22Rv1 (cell line): ENCODE data around the gene KRTAP10-4.

Experiments
- H3K27ac ChIP-seq: fragments of 450-650 bp; 2 replicates; pipeline ENCODE4 v1.5.1; 2017
- ZFX ChIP-seq: fragments of 450-650 bp; IDR thresholded peaks from 2 replicates; pipeline ENCODE4 v1.6.1; 2017; ENCODE audit warnings: antibody characterized with exemption, borderline replicate concordance
- TF ChIP-seq, protein P1 (sequence below): fragments of 450-650 bp; IDR thresholded peaks from 2 replicates; pipeline ENCODE4 v1.5.1; 2017; ENCODE audit warnings: mild to moderate bottlenecking

KRTAP10-4 gene

DNA sequence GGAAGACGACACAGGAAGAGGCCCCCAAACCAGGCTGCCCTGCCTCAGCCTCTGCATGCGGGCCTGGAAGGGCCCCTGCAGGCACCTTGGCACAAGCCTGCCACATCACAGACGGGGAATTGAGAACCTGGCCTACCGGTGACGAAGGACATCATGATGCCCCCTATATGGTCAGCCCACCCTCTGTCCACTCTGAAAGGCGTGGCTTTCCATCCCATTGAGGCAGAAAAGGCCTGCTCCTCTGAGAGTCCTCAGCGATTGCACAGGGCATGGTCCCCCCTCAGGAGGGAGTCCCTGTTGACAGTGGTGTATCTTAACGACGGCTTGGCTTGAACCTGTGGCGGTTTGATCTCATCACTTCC is 44.9 kb upstream of the KRTAP10-4 start:
- TF ChIP-seq ZFX: no peak
- TF ChIP-seq, protein P1, sequence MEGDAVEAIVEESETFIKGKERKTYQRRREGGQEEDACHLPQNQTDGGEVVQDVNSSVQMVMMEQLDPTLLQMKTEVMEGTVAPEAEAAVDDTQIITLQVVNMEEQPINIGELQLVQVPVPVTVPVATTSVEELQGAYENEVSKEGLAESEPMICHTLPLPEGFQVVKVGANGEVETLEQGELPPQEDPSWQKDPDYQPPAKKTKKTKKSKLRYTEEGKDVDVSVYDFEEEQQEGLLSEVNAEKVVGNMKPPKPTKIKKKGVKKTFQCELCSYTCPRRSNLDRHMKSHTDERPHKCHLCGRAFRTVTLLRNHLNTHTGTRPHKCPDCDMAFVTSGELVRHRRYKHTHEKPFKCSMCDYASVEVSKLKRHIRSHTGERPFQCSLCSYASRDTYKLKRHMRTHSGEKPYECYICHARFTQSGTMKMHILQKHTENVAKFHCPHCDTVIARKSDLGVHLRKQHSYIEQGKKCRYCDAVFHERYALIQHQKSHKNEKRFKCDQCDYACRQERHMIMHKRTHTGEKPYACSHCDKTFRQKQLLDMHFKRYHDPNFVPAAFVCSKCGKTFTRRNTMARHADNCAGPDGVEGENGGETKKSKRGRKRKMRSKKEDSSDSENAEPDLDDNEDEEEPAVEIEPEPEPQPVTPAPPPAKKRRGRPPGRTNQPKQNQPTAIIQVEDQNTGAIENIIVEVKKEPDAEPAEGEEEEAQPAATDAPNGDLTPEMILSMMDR: no peak
- no peak overlapping the region for H3K27ac ChIP-seq

DNA sequence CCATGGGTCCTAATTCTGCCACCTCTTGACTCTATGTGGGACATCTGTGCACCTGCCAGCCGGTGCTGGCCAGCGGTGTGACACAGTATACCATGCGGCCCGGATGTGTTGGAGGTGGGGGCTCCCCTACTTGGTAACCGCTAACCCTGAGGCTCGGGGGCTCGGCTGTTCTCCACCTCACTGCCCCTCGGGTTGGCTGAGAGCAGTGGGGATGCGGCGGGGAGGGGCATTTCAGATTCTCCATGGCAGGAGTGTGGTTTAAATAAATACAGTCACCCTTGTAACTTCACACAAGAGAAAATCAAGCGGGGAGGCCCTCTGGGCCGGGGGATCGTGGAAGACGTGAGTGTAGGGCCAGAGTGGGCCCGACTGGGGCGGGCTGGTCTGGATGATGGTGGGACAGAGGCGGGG is 44.5 kb upstream of the KRTAP10-4 start:
- no peak for TF ChIP-seq ZFX
- TF ChIP-seq, protein P1: no peak
- no peak overlapping the region for H3K27ac ChIP-seq

DNA sequence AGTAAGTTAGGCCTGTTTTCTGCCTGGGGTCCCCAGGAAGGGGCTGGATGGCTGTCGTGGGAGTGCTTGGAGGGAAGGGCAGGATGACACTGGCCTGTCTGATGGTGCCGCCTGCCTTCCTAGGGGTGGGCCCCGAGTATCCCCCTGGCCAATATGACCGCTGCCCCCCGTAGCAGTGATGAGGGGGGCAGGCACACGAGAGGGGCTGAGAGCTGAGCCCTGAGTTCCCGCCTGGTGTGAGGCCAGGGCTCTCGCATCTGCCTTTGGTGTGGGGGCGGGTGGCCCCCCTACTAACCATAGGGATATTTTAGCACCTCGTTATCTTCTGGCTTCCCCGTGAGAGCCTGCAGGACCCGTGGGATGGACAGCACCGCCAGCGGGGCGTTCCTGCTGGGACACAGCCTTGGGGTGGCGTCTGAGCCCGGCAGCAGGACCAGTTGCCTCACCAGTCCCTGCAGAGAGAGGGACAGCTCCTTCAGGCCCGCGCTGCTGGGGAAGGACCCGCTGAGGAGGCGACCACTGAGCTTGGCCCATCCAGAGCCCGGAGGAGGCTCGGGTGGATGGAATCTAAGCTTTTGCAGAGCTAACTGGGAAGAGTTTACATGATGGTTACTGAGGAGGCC is 43.9 kb upstream of the KRTAP10-4 start:
- H3K27ac ChIP-seq: no peak overlapping the region
- TF ChIP-seq, protein P1: no peak
- TF ChIP-seq ZFX: no peak

DNA sequence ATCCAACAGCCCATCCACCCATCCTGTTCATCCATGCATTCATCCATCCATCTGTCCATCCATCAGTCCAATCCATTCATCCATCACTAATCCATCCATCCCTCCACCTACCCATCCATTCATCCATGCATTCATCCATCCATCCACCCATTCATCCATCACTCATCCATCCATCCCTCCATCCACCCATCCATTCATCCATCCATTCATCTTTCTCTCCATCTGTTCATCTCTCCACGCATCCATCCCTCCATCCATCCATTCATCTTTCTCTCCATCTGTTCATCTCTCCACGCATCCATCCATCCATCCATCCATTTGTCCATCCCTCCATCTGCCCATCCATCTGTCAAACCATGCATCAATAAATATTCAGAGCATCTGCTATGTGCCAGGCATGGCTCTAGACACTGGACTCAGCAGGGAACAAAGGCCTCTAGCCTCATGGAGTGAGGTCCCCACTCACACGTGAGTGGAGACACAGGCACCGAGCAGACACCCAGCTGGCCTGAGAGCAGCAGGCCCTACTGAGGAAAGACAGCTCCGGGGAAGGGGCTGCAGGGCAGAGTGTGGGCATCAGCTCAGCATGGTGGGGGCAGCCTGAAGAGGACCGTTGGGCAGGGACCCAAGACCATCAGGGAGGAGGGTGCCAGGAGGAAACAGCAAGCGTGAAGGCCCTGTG is 43.2 kb upstream of the KRTAP10-4 start:
- TF ChIP-seq, protein P1: no peak
- TF ChIP-seq ZFX: no peak
- H3K27ac ChIP-seq: no peak overlapping the region

DNA sequence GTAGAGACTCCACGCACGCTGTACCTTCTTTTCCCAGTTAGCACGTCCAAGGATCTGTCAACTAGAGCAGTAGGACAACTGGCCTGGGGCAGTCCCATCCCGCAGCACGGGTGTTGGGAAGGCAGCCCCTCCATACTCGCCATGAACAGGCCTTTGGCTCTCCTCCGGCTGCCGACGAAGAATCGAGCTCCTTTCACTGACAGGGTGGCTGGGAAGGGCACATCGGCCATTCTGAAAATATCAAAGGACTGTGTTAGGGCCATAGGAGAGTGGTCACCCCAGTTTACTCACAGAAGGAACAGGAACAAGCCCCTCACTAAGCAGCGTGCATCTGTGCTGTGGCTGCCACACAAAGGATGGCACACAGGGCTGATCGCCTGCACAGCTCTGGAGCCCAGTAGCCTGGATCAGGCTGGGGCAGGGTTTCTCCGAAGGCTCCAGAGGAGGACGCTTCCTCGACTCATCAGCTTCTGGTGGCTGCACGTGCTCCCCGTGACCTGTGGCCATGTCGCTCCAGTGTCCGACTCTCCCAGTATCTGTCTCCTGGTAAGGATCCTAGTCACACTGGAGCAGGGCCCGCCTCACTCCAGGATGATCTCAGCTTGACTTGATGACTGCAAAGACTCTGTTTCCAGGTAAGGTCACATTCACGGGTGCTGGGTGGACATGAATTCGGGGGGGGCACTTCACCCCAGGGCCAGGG is 42.5 kb upstream of the KRTAP10-4 start:
- no peak overlapping the region for H3K27ac ChIP-seq
- TF ChIP-seq ZFX: no peak
- TF ChIP-seq, protein P1: no peak

DNA sequence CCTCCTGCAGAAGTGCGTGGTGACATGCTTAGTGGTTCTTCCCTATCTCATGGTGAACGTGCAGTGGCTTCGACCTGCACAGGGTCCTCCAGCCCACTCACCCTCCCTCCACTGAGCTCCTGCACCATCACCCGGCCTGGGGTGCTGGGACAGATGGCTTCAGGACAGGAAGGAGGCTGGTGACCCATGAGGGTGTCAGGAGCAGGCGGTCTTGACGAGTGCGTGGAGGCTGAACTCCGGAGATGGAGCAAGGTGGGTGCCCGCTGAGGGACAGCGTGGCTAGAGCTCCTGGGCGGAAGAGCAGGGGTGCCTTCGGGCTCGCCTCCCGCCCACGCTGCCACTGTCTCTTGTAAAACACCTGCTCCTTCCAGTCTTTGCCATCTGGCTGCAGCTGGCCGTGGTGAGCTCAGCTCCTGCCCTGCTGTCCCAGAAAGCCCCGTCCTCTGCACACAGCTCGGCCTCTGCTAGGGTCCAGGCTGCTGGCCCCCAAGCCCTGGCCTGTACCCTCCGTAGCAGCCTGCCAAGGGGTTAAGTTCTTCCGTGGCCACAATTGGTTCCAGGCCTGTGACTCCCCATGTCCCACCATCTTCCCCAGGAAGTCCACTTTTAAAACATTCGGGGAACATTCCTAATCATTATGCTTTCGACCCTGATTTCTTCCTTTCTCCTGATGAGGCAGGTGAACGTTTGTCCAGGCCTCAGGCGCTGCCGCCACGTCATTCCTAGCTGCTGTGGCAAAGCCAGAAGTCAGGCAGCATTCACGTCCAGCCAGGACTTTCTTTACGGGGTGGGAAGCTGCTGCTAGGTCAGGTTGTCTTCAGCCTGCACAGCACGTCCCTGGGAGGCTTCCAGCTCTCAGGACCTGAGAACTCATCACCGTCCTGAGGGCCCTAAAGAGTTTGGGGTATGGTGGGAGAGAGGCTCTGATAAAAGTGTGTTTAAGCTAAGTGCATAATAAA is 41.6 kb upstream of the KRTAP10-4 start:
- TF ChIP-seq ZFX: no peak
- TF ChIP-seq, protein P1: no peak
- no peak overlapping the region for H3K27ac ChIP-seq
